ENCODE results near the gene WWOX.

DNA sequence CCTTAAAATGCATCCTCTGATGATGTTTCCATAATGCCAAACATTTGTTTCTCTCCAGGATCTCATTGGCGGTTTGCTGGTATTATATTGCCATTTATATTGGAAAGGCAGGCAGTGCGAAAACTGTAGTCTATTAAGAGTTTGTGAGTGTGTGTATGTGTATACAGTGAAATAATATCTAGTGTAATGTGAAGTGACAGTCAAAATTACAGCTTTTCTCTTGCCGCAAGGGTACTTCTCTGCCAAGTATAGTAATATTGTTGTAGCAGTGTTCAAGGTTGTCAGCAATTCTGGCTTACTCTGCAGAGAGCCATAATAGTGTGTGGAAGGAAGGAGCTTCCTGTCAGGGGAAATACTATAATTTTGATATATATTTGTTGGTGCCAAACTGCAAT is 178.6 kb downstream of the WWOX start:
- TF ChIP-seq, protein P1, sequence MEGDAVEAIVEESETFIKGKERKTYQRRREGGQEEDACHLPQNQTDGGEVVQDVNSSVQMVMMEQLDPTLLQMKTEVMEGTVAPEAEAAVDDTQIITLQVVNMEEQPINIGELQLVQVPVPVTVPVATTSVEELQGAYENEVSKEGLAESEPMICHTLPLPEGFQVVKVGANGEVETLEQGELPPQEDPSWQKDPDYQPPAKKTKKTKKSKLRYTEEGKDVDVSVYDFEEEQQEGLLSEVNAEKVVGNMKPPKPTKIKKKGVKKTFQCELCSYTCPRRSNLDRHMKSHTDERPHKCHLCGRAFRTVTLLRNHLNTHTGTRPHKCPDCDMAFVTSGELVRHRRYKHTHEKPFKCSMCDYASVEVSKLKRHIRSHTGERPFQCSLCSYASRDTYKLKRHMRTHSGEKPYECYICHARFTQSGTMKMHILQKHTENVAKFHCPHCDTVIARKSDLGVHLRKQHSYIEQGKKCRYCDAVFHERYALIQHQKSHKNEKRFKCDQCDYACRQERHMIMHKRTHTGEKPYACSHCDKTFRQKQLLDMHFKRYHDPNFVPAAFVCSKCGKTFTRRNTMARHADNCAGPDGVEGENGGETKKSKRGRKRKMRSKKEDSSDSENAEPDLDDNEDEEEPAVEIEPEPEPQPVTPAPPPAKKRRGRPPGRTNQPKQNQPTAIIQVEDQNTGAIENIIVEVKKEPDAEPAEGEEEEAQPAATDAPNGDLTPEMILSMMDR (IDR thresholded peaks at IDR 0.05): no peak
- no peak for TF ChIP-seq POLR2A (IDR thresholded peaks at IDR 0.05)

All from right lobe of liver (tissue), 4 donors.